GM21825 (cell line): ENCODE results near the gene NKX2-3.

Source experiments
- ATAC-seq: cut with Tn5 transposase; IDR thresholded peaks from one replicate; pipeline ENCODE4 v1.9.1; 2021; ENCODE audit warnings: mild to moderate bottlenecking, moderate library complexity; ENCODE audit not compliant: unreplicated experiment

NKX2-3 gene

DNA sequence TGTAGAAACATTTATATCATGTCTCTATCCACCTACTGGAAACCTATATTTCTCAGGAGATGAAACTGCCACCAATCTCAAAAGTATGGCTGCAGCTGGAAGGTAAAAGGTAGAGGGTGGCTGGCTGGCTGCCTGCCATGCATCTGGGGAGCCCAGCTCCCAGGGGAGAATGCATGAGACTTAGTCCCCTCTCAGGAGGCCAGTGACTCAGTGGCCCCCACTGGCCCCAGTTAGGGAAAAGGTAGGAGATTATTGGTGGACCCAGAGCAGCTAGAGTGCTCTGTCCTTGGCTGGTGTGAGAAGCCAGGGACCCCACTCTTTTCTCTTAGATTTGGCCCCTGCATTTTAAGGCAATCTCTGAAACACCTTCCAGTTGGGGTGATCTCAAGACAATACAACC lies 6.8 kb upstream of the NKX2-3 start:
- no peak for ATAC-seq

DNA sequence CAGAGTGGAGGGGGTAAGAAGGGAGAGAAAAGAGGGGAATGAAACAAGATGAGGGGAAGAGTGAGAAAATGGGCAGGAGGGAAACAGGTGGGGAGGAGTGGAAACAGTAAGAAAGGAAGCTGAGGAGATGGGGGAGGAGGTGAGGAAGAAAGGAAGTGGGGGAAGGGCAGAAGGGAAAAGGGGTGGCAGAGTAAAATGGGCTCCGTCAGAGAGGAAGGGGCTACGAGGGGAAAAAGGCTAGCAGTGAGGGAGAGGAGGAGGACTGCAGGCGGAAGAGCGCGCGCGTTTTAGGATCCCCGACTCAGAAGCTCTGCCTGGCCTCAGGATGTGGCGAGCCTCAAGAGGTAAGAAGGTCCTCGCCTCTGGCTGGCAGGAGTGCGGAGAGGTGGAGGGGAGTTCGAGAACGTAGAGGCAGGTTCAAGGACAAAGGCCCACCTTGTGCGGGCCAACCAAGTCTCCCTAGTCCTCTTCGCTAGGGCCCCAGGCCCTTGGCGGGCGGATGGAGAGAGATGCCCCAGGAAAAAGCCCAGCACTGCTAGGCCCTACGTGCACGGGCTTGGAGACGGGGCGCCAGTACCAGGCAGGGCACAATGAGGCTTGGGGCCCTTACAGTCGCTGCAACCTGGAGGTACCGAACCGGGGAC lies 5.8 kb upstream of the NKX2-3 start:
- ATAC-seq, result no peak

DNA sequence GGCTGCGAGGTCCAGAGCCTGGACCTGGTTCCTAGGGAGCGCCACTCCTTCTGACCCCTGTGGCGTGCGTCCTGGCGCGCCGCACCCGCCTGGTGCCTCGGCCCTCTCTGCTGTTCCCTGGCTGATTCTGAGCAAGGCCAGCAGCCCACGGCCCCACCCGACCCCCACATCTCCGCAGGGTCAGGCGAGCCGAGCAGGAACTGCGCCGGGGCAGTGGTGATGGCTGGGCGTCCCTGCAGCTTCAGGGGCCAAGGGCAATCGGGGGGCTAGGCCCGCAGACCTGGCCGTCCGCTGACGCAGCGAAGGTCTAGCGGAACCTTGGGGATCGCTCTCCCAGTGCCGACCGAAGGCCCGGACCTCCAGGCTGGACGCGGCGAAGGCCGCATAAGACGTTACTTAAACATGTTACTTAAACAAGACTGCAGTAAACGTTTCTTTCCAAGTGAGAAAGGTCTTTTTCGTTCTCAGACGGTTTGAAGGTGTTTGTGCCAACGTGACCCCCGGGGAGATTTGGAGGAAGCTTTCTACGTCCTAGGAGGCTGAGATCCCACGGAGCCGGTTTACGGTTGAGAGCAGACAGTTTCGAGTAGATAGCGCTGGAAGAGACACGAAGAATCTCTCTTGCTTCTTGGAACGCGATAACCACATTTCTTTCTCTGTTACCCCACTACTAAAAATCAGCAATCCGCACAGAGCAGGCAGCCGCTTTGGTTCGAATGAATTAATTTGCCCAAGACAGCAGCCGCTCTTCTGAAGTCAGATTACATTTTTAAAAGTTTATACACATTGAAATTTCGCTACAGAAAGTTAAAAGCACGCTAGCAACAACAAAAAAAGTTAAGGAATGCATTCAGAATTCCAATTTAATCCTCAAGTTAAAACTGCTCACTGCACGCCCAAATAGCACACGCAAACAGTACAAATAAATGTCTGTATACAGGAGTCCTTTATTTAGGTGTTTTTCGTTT lies 4.9 kb upstream of the NKX2-3 start:
- ATAC-seq, result no peak

DNA sequence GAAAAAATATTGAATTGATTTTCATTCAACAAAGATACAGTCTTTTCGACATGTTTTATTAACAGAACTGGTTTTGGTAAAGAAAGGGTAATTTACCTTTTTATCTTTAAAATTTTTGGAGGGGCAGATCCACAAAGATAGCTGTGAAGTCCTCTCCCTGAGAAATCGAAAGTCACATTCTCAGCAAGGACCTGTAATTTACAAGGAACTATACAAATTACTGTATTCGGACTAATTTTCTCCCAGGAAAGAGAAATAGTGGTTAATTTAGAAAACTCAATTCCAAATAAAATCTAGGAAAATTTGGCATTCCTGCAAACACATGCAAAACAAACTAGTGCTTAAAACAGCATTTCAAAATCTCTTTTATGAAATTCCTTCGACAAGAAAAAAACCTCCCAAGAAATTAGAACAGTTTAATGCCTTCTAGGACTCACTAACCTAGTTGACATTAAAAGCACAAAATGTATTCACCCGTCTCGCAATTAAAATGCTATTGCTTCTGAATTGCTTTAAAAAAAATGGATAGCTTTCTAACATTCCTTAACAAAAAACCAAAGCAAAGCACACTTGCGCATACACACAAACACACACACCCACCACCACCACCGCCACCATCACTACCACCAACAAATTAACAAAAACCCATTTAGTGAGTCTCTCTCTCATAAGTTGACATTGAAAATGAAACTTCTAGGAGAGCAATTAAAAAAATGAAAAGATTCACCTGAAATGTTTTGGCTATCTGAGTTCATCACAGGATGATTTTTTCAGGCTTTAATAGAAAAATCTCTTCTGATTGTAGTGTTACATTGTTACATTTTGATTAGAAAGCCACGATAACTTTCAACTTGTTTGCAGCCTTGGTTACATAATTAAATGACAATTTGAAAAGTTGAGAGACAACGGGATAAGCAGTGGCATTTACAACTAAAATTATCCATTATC lies 4.0 kb upstream of the NKX2-3 start:
- ATAC-seq, result no peak

DNA sequence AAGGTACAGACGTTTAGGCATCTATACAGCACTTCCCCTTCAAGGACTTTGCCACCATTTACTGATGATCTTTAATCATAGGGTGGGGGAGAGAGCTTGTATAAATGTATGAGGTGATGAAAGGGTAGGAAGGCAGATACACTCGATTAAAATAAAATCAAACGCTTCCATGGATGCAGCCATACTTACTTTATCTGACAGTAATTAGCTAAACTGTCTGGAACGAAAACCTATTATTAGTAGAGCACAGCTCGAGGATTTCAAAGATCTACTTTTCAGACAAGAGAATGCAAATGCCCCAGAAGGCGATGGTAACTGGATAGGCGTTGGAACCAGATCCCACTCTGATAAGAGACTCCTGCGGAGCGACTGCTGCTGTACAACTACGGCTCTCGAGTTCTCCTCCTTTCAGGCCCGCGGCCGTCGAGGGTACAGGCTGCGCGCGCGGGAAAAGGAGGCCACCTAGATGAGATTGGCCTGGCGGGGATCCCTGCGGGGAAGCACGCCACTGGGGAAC lies 3.1 kb upstream of the NKX2-3 start:
- ATAC-seq, result no peak

DNA sequence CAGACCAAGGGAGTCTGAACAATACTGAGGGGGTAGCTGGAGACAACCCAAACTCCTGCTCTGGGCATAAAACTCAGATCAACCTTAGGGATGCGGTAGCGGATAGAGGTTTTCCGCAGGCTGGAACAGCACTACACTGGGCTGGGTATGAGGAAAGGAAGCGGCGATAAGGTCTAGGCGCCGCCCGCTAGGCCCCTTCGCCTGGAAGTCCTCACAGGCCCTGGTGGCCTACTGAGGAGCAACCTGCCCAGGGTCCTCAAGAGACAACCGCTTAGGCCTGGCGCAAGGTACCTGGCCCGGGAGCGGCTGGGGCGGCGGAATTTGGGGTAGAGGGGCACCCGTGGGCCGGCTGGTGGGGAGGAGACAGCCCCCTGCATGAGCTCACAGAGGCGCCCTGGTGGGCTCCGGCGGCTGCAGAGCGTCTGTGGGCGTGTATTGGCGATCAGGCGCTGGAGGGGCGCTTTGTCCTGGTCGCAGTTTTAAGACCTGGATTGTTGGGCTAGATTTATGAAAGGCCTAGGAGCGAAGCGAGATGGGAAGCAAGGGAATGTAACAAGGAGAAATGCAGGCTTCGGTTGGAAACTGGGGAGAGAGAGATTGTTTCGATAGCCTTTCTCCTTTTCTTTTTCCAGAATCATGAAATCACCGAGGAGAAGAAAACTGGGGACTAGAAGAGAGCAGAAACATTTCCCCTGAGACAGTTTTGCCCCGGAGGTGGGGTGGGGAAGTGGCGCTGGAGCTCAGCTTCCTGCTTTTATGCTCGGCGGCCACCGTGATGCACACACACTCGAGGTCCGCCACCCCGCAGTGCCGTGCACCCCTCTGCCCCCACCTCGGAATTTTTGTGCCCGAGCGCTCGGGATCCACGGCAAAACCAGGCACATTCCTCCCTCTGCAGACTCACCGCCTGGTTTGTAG lies 2.4 kb upstream of the NKX2-3 start:
- no peak for ATAC-seq

DNA sequence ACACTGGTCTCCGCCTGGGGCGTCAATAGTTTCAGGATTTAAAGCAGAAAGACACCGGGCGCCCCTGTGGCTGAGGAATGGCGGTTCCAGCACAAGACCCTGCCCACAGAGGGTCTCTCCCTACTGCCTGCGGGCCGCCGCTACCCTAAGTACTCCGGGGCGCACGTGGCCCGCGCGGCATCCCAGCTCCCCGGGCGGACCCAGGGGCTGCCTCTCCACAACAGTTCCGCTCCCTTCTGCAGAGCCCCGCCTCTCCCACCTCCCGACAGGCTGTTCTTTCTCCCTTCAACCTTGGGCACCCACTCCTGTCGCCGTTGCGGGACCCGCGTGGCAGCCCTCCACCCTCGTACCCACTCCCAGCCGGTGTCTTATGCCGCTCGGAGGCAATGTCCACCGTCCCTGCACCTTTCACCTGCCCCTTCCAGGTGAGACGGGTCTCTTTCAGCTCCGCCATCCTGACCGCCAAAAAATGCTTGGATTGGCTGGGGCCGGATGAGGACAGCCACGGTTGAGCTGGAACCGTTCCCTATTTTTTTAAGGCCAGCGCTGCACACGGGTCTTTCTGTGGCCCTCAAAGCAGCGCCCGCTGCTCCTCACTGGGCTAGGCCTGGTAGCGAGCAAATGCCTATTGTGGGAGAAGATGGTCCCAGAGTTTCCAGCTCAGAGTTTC lies 1.6 kb upstream of the NKX2-3 start:
- ATAC-seq, result no peak

DNA sequence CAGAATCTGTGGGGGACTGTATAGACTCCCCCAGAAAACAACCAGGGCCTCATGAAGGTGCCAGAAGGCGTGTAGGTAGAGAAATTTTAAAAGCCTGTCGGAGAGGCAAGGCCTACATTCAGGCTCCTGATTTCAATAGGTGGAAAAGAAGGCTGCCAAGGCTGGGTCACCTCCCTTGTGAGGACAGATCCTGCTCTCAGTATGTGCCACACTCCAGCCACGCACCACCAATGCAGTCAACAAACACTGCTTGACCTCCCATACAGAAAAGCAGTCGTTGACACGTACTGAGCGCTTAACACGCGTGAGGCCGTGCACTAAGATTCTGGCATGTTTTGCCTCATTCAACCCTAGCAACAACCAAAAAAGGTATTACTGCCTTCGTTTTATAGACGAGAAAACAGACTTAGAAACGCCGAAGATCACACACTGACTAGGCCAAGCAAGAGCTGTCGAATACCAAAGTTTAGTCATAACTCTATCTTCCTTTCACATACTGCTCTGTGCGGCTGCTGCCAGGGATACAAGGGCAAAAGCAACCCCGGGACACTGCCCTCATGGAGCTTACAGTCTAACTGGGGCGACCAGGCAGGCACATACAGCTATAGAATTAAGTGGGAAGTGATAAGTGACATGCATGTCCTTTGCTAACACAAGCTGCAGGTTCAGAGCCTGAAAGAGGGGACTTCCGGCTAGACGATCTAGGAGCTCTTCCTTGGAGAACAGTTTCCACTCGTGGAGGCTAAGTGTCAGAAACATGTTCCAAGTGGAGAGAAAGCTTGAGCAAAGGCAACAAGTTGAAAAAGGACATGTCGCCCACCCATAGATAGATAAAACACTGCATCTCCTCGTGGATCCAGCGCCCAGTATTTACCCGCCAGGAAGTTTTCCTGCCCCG lies 797 bp upstream of the NKX2-3 start:
- no peak for ATAC-seq

DNA sequence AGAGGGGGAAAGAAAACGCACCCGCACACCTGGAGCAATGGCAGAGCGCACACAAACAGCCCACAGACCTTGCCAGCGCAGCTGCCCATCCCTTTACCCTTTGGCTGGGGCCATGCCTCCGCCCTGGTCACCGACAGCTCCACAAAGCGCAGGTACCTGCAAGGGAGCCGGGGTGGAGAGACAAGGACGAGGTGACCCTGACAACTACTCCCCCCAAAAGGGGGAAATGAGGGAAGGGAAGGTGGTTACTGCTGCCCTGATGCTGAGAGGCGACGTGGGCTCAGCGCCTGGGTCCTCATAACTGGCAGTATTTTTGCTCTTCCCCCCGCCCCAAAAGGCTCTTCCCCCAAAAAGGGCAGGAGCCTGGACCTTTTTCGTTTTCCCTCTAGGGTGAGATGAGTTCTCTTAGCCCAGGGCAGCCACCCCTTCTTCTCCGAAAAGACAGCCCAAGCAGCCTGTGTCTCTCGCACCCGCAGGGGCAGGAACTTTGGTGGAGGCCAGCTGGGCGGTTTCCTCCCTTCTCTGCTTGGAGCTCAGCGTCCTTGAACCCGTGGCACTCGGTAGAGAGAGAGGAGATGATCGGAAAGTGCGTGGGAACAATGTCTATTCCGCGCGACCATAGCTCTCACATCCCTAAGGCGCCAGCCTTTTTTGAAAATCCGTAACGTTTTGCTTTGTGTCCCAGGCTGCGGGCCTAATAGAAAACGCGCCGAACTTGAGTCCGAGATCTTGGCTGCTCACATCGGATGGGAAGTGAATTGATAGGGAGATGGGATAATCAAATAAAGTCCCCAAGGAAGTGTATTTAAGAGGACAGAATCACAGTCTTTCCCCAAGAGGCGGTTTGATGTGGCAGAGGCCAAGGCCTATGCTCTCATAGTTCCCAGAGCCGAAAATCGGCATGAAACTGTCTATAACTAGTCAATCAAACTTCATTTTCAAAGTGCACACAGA lies 1.0 kb downstream of the NKX2-3 start:
- ATAC-seq, result no peak

DNA sequence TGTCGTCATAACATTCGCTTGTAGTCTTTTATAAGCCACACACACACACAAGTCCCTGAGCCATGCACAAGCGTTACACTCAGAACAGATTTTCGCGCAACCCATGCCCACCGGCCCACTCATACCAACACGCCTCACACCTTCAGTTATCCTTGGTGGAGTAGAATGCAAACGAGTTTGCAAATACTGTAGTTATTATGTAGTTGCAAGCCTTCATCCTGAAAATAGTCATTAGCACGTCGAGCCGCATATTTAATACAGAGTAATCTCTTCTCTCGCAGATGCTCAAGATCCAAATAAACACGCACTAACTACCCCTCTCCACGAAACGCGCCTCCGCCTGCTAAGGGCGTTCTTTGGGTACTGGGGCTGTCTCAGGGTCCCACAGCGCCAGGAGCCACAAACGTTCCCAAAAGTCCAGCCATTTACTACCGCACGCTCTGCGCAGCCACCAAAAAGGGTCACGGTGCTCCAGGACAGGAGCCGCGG lies 1.8 kb downstream of the NKX2-3 start:
- no peak for ATAC-seq

DNA sequence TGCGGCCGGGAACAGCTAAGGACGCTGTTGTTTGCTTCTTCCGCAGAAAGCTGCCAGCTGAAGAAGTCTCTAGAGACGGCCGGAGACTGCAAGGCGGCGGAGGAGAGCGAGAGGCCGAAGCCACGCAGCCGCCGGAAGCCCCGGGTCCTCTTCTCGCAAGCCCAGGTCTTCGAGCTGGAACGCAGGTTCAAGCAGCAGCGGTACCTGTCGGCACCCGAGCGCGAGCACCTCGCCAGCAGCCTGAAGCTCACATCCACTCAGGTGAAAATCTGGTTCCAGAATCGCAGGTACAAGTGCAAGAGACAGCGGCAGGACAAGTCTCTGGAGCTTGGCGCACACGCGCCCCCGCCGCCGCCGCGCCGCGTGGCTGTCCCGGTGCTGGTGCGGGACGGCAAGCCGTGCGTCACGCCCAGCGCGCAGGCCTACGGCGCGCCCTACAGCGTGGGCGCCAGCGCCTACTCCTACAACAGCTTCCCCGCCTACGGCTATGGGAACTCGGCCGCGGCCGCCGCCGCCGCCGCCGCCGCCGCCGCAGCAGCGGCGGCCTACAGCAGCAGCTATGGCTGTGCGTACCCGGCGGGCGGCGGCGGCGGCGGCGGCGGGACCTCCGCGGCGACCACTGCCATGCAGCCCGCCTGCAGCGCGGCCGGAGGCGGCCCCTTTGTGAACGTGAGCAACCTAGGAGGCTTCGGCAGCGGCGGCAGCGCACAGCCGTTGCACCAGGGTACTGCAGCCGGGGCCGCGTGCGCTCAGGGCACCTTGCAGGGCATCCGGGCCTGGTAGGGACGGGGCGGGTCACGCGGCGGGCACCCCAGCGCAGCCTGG lies 2.4 kb downstream of the NKX2-3 start:
- no peak for ATAC-seq

DNA sequence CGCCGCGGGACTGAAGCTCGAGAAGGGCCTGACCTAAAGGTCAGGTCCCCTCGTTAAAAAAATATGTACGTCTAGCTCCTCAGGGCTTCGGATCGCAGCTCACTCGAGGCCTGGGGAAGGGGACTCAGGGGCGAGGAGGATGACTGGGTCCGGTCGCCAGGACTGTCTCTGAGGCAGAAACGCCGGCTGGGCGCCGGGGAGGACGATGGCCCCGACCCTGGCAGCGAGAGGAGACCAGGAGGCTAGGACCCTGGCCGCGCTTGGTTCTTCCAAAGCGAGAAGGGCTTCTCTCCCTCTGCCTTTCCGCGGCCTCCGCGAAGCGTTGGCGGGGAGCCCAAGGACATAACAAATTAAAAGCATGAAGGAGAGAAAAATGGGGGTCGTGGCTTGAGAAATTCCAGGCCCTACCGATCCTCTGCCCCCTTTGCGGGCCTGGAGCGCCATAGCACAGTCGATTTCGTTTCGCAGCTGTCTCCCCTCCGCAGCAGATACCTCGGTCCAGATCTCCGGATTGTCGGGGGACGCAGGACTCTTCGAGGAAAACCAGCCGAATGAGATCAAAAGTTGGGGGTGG lies 3.1 kb downstream of the NKX2-3 start:
- ATAC-seq, result no peak

DNA sequence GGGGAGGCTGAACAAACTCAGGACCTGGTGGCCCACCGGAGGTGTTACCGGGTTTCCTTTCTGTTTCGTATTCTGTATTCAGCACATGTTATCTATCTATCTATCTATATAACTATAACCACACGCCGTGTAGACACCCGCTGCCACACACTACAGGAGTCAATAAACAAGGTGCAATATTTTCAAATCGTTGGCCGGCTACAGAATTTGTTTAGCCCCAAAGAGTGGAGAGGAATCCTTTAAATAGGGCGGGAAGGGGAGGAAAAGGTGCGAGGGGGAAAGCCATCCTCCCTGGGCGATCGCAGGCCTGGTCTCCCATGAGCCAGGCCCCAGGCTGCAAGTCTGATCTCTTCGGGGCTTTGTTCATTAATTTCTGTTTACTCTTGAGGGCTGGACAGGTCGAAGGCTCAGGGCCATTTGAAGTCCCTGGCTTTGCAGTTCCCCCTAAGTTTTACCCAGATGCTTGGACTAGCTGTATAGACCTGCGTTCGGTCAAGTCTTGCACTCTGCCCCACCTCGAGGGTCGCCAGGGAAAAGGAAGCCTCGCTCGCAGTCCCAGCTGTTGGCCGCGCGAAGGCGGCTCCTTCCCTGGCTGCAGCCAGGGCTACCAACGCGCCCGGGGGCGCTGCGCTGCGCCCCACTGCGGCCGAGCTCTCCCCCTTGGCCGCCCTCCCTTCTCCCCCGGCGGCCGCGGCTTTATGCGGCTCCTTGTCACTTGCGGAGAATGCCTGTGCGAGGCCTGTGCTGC lies 3.8 kb downstream of the NKX2-3 start:
- ATAC-seq, result no peak

DNA sequence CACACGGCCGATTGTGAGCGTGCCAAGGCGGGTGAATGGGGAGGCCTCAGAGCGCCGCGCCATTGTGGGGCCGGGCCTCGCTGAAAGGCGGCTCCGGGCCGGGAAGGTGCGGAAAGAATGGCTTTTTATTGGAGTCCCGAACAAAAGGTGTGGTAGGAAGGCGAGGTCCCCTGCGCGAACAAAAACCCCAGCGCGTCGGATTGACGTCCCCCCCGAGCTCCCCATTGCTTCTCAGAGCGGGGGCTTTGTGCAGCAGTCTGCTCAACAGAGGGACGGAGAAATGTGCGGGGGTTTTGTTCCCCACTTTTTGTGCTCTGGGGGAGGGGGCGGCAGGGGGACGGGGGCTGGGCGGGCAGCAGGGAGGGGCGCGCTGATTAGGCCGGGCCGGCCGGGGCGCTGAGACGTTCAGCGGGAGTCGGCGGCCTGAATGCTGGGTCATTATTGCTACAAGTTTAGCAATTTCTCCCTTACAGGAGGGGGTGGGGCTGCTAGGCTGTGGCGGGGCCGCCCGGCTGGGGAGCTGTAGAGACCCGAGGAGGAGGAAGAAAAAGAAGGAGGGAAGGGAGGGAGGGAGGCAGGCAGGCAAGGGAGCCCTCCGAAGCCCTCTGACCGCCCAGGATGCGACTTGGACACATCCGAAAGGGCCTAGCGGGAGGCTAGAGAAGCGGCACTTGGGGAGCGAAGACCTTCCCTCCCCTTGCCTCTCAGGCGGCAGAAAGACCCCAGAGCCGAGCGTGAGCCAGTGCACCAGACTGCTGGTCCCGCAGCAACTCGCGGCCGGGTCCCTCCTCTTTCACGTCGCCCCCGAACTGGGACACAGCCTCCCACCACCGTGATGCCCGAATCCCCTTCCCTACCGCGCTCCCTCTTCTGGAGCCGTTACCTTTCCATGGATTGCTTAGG lies 4.6 kb downstream of the NKX2-3 start:
- no peak for ATAC-seq
